ENCODE measurements around the gene CLCN5. TPM values are rescaled to one million over a fixed set of nuclear protein-coding genes. Genes with fewer than 3 reads are reported as not detected.

CLCN5 gene
- total RNA-seq (50.6 and 51.2 TPM in 2 replicates), polyA plus RNA-seq (10.7 and 11.0 TPM in 2 replicates)

DNA sequence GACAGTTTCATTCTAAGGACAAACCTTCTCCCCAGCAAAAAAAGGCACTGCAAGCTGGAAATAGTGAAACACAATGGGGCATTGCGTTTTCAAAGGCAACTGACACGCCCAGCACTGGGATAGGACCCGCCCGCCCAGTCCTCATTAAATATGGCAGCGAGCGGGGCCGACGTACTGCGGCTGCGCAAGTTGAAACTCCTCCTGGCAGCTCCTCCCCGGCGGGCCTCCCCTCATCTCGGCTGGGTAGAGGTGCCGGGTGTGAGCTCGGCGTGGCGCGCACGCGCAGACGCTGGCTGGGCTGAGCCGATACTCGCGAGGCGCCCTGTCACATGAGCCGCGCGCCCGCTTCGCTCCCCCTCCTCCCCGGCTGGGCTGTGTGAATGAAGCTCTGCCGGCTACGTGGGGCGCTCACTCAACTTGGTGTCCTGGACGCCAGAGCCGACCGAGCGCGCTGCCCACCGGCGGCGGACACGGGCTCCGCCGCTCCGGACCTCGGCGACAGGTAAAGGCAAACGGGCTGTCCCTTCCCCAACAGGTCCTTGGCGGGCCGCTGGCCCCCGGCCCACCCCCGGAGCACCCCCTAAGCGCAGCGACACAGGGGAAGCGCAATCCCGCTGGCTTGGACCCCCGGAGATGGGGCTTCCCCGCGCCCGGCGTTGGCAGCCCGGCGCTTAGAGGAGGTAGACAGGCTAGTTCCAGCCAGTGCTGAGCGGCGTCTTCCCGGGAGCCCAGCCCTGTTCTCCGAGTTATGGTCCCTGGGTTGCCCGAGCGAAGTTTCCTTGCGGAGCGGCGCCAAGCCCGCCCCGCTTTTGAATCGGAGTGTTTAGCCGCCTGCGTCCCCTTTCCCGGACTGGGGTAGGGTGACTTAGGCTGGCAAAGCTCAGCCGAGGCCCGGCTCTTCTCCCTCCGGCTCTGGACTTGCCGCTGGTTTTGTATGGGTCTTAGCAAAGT lies at the start of gene CLCN5:
Gene CLCN5 (plus strand): TSS at position 306 of the 951 bp plus-strand sequence. CDS start 2,703 bp downstream, outside the sequence.
- TF ChIP-seq EZH2phosphoT487 (IDR thresholded peaks at IDR 0.05; ENCODE audit: low read depth, severe bottlenecking, unreplicated experiment) (no peak), EZH2 (IDR thresholded peaks at IDR 0.05; ENCODE audit: borderline replicate concordance) (no peak)
- TF ChIP-seq, protein P1, sequence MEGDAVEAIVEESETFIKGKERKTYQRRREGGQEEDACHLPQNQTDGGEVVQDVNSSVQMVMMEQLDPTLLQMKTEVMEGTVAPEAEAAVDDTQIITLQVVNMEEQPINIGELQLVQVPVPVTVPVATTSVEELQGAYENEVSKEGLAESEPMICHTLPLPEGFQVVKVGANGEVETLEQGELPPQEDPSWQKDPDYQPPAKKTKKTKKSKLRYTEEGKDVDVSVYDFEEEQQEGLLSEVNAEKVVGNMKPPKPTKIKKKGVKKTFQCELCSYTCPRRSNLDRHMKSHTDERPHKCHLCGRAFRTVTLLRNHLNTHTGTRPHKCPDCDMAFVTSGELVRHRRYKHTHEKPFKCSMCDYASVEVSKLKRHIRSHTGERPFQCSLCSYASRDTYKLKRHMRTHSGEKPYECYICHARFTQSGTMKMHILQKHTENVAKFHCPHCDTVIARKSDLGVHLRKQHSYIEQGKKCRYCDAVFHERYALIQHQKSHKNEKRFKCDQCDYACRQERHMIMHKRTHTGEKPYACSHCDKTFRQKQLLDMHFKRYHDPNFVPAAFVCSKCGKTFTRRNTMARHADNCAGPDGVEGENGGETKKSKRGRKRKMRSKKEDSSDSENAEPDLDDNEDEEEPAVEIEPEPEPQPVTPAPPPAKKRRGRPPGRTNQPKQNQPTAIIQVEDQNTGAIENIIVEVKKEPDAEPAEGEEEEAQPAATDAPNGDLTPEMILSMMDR (IDR thresholded peaks at IDR 0.05; ENCODE audit: poor library complexity) = no peak
- WGBS (ENCODE audit: low lambda C conversion rate, missing lambda C conversion rate) = 54% methylated on average over 62 of the region's 83 CpGs
- H3K79me2 ChIP-seq = peaks cover 5% of the 10 kb centered on the region

DNA sequence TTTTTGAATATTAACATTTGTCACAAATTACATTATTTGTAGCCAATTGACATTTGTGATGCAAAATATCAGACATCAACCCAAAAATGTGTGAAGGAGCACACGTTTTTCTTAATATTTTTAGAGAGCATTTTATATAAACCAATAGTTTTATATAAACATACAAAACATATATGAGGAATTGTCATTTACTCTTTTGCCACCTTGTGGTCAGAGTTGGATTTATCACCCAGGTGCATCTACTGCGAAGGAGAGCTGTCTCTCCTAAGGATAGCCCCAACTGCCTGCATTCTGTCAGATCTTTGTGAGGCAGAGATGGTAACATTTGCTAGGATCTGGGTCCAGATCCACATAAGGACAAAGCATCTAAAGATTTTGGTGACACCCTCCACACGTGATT lies 45.6 kb upstream of the CLCN5 start:
- Histone ChIP-seq H3K9me2 (replicated peaks; ENCODE audit: insufficient read depth) (no peaks in the 10 kb centered on the region), H3K4me2 (no peak overlapping the region), H3K4me3 (no peak overlapping the region), H4K20me1 (ENCODE audit: insufficient read depth, poor library complexity, severe bottlenecking) (no peaks in the 10 kb centered on the region), H2AFZ (no peak overlapping the region), H3K36me3 (replicated peaks; ENCODE audit: insufficient read depth, low read depth) (no peaks in the 10 kb centered on the region), H3K27me3 (no peaks in the 10 kb centered on the region), H3K27ac (peak overlapping the region; percentile 90), H3K79me2 (peaks cover 17% of the 10 kb centered on the region), H3K9me3 (ENCODE audit: low read depth) (no peaks in the 10 kb centered on the region), H3K4me1 (ENCODE audit: insufficient read depth) (peaks cover 11% of the 10 kb centered on the region)
- 16% methylated on average over 3 of the region's 3 CpGs for WGBS (ENCODE audit: low lambda C conversion rate, missing lambda C conversion rate)
- DNase-seq (ENCODE audit: low spot score) = peak; percentile 57
- TF ChIP-seq, protein P1 (IDR thresholded peaks at IDR 0.05; ENCODE audit: poor library complexity) = peak; percentile 54
- no peak for TF ChIP-seq EZH2 (IDR thresholded peaks at IDR 0.05; ENCODE audit: borderline replicate concordance)

More for the DNA sequence above, at the start of gene CLCN5:
- H3K27me3 ChIP-seq = no peaks in the 10 kb centered on the region
- H3K9me3 ChIP-seq (ENCODE audit: low read depth) = no peaks in the 10 kb centered on the region
- H3K9me2 ChIP-seq (replicated peaks; ENCODE audit: insufficient read depth) = no peaks in the 10 kb centered on the region
- H3K27ac ChIP-seq = peak within 1 kb of the TSS; percentile 86
- peak within 1 kb of the TSS; percentile 62 for H3K4me3 ChIP-seq
- H3K36me3 ChIP-seq (replicated peaks; ENCODE audit: insufficient read depth, low read depth) = no peaks in the 10 kb centered on the region
- no peaks in the 10 kb centered on the region for H3K4me1 ChIP-seq (ENCODE audit: insufficient read depth)
- no peaks in the 10 kb centered on the region for H4K20me1 ChIP-seq (ENCODE audit: insufficient read depth, poor library complexity, severe bottlenecking)
- peak within 1 kb of the TSS; percentile 81 for H3K4me2 ChIP-seq
- DNase-seq (ENCODE audit: low spot score) = peak; percentile 96
- H2AFZ ChIP-seq = peak within 1 kb of the TSS; percentile 54

DNA sequence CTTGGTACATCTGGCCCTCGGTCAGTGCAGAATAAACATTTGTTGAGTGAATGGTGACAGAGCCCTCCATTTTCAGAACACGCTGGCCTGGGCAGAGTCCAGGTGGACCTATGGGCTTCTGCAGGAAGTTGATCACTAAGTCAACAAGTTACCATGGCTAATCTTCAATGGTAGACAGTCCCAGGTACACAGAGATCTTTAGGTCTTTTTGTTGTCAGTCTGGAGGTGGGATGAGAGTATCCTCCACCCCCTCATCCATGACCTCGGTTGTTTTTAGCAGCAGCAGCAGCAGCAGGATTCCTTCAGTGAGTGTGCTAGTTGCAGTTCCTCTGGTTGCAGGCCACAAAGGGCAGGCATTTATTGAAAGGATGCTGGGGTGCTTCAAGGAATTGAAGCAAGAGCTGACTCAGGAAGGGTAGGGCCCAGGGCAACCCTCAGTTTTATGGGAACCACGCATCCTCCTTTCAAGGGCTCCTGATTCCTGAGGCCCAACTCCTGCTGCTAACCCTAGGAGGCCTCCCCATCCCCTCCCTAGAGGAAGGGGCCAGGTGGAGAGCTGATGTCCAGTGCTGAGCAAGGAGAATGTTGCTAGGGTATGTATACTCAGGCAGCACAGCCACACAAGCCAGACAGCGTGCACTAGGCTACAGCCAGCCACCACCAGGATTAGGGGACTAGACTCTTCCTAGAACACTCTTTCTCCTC lies 44.8 kb upstream of the CLCN5 start:
- Histone ChIP-seq H3K36me3 (replicated peaks; ENCODE audit: insufficient read depth, low read depth) (no peaks in the 10 kb centered on the region), H3K9me3 (ENCODE audit: low read depth) (no peaks in the 10 kb centered on the region), H3K79me2 (peaks cover 17% of the 10 kb centered on the region), H3K27ac (peak overlapping the region; percentile 90), H4K20me1 (ENCODE audit: insufficient read depth, poor library complexity, severe bottlenecking) (no peaks in the 10 kb centered on the region), H3K4me3 (no peak overlapping the region), H2AFZ (no peak overlapping the region), H3K27me3 (no peaks in the 10 kb centered on the region), H3K4me1 (ENCODE audit: insufficient read depth) (peaks cover 11% of the 10 kb centered on the region), H3K4me2 (peak overlapping the region; percentile 79), H3K9me2 (replicated peaks; ENCODE audit: insufficient read depth) (no peaks in the 10 kb centered on the region)
- peak; percentile 41 for DNase-seq (ENCODE audit: low spot score)
- TF ChIP-seq, protein P1 (IDR thresholded peaks at IDR 0.05; ENCODE audit: poor library complexity) = no peak
- TF ChIP-seq EZH2phosphoT487 (IDR thresholded peaks at IDR 0.05; ENCODE audit: low read depth, severe bottlenecking, unreplicated experiment) (no peak), EZH2 (IDR thresholded peaks at IDR 0.05; ENCODE audit: borderline replicate concordance) (no peak)
- WGBS (ENCODE audit: low lambda C conversion rate, missing lambda C conversion rate) = 60% methylated on average over 5 of the region's 5 CpGs
